Caco-2 (cell line): ENCODE data around the gene CCT4. TPM values are rescaled to one million over a fixed set of nuclear protein-coding genes. Genes with fewer than 3 reads are reported as not detected.
"Not testable (repeated sequence)": the region's sequence is repeated elsewhere in the genome, so short reads cannot be mapped to it uniquely, and the experiment has no call there.

ENCODE experiments used
- BruUV-seq: library from RNA; stranded (reverse); fragments of 400-500 nt; replicated peaks from 2 replicates; lab custom pipeline; 2021; lab: Mats Ljungman, UMichigan
- CTCF ChIA-PET: fragments of 300-600 bp; sonication (Branson Sonifier 250); formaldehyde crosslinking; loops from one replicate; lab custom pipeline; 2022; ENCODE audit warnings: antibody characterized with exemption; lab: Charles Lee
- POLR2A ChIA-PET: fragments of 300-600 bp; sonication (Branson Sonifier 250); formaldehyde crosslinking; loops from one replicate; lab custom pipeline; 2022; ENCODE audit warnings: antibody characterized with exemption; lab: Charles Lee
- DNase-seq, 2 experiments: peaks; one replicate each; pipeline versions ENCODE4 v3.0.0 to v3.0.0-alpha.2; 2020 to 2022
- H3K27me3 ChIP-seq: replicated peaks from 2 replicates; pipeline ENCODE4 v1.6.0; 2011; ENCODE audit warnings: low read length; ENCODE audit not compliant: control insufficient read depth, insufficient read depth
- H3K36me3 ChIP-seq: 2 replicates; pipeline ENCODE4 v1.5.1; 2011; ENCODE audit warnings: low read length; ENCODE audit not compliant: control insufficient read depth, insufficient read depth
- H3K4me1 ChIP-seq: fragments of 250-450 bp; sonication (Bioruptor Pico); 2 replicates; pipeline ENCODE4 v1.5.1; 2020; ENCODE audit warnings: mild to moderate bottlenecking
- H3K4me3 ChIP-seq: 2 replicates; pipeline ENCODE4 v1.5.1; 2011; ENCODE audit warnings: low read depth, mild to moderate bottlenecking, control low read depth, low read length
- H3K9me3 ChIP-seq: fragments of 250-450 bp; sonication (Bioruptor Pico); 2 replicates; pipeline ENCODE4 v1.5.1; 2020; ENCODE audit warnings: mild to moderate bottlenecking, moderate library complexity
- H3K27ac Mint-ChIP-seq: one replicate; pipeline ENCODE4 v1.8.0; 2022; ENCODE audit warnings: mixed read lengths; ENCODE audit not compliant: unreplicated experiment
- H3K27me3 Mint-ChIP-seq: one replicate; pipeline ENCODE4 v1.8.0; 2022; ENCODE audit warnings: mixed read lengths; ENCODE audit not compliant: insufficient read depth, unreplicated experiment
- H3K36me3 Mint-ChIP-seq: one replicate; pipeline ENCODE4 v1.8.0; 2022; ENCODE audit warnings: mild to moderate bottlenecking, mixed read lengths; ENCODE audit not compliant: insufficient read depth, unreplicated experiment
- H3K4me1 Mint-ChIP-seq: one replicate; pipeline ENCODE4 v1.8.0; 2022; ENCODE audit warnings: low read depth, mixed read lengths; ENCODE audit not compliant: unreplicated experiment
- H3K4me3 Mint-ChIP-seq: one replicate; pipeline ENCODE4 v1.8.0; 2022; ENCODE audit warnings: mild to moderate bottlenecking, moderate library complexity, mixed read lengths; ENCODE audit not compliant: unreplicated experiment
- H3K9me3 Mint-ChIP-seq: one replicate; pipeline ENCODE4 v1.8.0; 2022; ENCODE audit warnings: mixed read lengths; ENCODE audit not compliant: unreplicated experiment
- intact Hi-C: fragments of 100-400 bp; cut with micrococcal nuclease; formaldehyde crosslinking; loops from one replicate; pipeline ENCODE4 v1.10.0; 2022; ENCODE audit not compliant: unreplicated experiment
- total RNA-seq: library from RNA; stranded (reverse); gene quantifications from 2 replicates; pipeline ENCODE4 v1.2.3, GENCODE V29; 2022
- TF ChIP-seq, protein P1 (sequence below), 2 experiments: fragments of 200-600 bp in 1 of 2; IDR thresholded peaks; 1 replicate in 1 of 2; 2 replicates in 1 of 2; pipeline versions ENCODE4 v1.5.1 to v1.8.0; 2011 to 2022; ENCODE audit warnings: antibody characterized with exemption in 1 of 2, control low read depth in 1 of 2, inconsistent platforms in 1 of 2, low read depth in 1 of 2, low read length in 1 of 2, mild to moderate bottlenecking in 1 of 2, moderate library complexity in 1 of 2; ENCODE audit not compliant: insufficient read depth in 1 of 2, severe bottlenecking in 1 of 2, unreplicated experiment in 1 of 2

The CCT4 gene
- total RNA-seq, 1 experiment from 2014 or later: 307 TPM

DNA sequence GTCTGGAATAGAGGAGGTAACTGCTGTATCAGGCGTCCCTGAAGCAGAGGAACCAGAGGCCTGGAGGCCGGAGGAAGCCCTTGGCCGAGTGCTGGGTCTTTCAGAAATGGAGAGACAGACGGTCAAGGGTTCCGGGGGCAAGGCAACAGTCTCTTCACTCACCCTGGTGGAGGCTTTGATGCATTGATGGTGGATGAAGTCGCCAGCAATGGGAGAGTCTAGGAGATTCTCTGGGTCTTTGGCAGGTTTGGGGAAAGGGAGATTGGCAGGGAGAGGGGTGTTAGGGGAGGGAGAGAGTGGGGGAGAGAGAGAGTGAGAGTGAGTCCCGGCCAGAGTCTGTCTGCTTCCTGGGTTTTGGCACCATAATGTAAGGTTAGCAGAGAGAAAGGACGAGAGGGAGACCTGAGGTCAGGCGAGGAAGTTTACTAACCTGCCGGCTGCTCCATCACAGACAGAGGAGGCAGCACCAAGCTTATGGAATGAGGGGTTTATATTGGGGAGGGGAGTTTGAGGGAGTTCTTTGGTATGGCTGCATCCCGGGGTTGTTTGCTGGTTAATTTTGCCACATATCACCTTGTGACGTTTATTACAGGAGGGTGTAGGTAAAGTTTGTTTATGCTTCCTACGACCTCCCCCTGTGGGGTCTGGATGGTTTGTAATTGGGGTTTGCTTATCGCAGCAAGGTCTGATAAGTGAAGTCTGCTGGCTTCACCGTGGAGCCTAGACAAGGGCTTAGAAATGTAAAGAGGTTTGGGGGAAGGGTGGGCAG is 36.6 kb upstream of the CCT4 start:
- DNase-seq: no peak
- intact Hi-C loops: no loop called here
- Histone ChIP-seq H3K4me3 (no peak overlapping the region), H3K4me1 (peaks cover 37% of the 10 kb centered on the region), H3K9me3 (peaks cover 25% of the 10 kb centered on the region), H3K36me3 (no peaks in the 10 kb centered on the region), H3K27me3 (no peaks in the 10 kb centered on the region)
- POLR2A ChIA-PET: no interaction called here
- CTCF ChIA-PET: no interaction called here
- peaks cover 21% of the 10 kb centered on the region for H3K9me3 Mint-ChIP-seq
- BruUV-seq: no TSS peak
- H3K4me3 Mint-ChIP-seq: no peak overlapping the region
- peaks cover 25% of the 10 kb centered on the region for H3K36me3 Mint-ChIP-seq
- peaks cover 29% of the 10 kb centered on the region for H3K4me1 Mint-ChIP-seq
- TF ChIP-seq, protein P1, sequence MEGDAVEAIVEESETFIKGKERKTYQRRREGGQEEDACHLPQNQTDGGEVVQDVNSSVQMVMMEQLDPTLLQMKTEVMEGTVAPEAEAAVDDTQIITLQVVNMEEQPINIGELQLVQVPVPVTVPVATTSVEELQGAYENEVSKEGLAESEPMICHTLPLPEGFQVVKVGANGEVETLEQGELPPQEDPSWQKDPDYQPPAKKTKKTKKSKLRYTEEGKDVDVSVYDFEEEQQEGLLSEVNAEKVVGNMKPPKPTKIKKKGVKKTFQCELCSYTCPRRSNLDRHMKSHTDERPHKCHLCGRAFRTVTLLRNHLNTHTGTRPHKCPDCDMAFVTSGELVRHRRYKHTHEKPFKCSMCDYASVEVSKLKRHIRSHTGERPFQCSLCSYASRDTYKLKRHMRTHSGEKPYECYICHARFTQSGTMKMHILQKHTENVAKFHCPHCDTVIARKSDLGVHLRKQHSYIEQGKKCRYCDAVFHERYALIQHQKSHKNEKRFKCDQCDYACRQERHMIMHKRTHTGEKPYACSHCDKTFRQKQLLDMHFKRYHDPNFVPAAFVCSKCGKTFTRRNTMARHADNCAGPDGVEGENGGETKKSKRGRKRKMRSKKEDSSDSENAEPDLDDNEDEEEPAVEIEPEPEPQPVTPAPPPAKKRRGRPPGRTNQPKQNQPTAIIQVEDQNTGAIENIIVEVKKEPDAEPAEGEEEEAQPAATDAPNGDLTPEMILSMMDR (IDR thresholded peaks at IDR 0.05; ENCODE audit: insufficient read depth in 1 of 2, low read depth in 1 of 2, low read length in 1 of 2, severe bottlenecking in 1 of 2, unreplicated experiment in 1 of 2): no peak
- no peaks in the 10 kb centered on the region for H3K27me3 Mint-ChIP-seq
- H3K27ac Mint-ChIP-seq: peak overlapping the region; percentile 41

DNA sequence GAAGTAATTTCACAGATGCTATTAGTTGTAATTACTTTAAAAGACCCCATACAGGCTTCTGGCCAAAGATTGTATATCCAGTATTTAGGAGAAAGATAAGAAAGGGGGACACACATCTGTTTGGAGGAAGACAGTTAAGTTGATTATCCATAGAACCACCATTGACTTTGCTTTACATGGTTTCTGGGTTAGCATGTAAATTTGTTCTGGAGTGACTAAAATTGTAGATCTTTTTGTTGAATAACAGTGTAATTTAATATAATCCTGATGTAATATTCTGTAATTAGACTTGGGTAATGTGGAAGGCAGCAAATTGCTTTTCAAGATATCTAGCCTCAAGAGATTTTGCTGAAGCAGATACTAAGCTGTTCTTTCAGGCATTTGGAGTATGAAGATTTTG is 34.3 kb upstream of the CCT4 start:
- Histone ChIP-seq H3K4me3 (no peak overlapping the region), H3K36me3 (no peaks in the 10 kb centered on the region), H3K27me3 (no peaks in the 10 kb centered on the region), H3K4me1 (peaks cover 22% of the 10 kb centered on the region), H3K9me3 (peaks cover 17% of the 10 kb centered on the region)
- ChIA-PET CTCF (no interaction called here), POLR2A (no interaction called here)
- TF ChIP-seq, protein P1 (IDR thresholded peaks at IDR 0.05; ENCODE audit: insufficient read depth in 1 of 2, low read depth in 1 of 2, low read length in 1 of 2, severe bottlenecking in 1 of 2, unreplicated experiment in 1 of 2): no peak
- intact Hi-C loops: no loop called here
- peaks cover 13% of the 10 kb centered on the region for H3K4me1 Mint-ChIP-seq
- BruUV-seq: no TSS peak
- no peaks in the 10 kb centered on the region for H3K27me3 Mint-ChIP-seq
- H3K9me3 Mint-ChIP-seq: peaks cover 21% of the 10 kb centered on the region
- no peak for DNase-seq
- H3K27ac Mint-ChIP-seq: no peak overlapping the region
- H3K4me3 Mint-ChIP-seq: no peak overlapping the region
- H3K36me3 Mint-ChIP-seq: peaks cover 7% of the 10 kb centered on the region

DNA sequence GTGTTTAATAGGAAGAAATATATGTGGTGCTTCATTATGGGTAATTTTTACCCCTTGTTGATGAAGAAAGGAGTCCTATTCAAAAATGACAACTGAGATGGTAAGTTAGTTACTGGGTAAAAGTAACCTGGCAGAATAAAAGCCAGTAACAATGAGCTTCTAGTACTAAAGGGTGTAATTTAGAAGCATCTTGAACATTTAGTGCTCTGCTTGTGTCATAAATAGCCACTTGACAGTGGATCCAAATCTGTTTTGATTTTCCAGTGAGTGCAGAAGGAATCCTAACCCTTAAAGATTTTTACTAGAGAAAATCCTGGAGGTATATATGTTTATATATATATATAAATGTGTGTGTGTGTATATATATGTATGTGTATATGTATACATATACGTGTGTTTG is 32.1 kb upstream of the CCT4 start:
- ChIA-PET CTCF (no interaction called here), POLR2A (no interaction called here)
- peaks cover 7% of the 10 kb centered on the region for H3K36me3 Mint-ChIP-seq
- Histone ChIP-seq H3K4me1 (peaks cover 11% of the 10 kb centered on the region), H3K9me3 (no peaks in the 10 kb centered on the region), H3K27me3 (no peaks in the 10 kb centered on the region), H3K36me3 (no peaks in the 10 kb centered on the region), H3K4me3 (no peak overlapping the region)
- TF ChIP-seq, protein P1 (IDR thresholded peaks at IDR 0.05; ENCODE audit: insufficient read depth in 1 of 2, low read depth in 1 of 2, low read length in 1 of 2, severe bottlenecking in 1 of 2, unreplicated experiment in 1 of 2): no peak
- no peaks in the 10 kb centered on the region for H3K27me3 Mint-ChIP-seq
- no peak overlapping the region for H3K4me3 Mint-ChIP-seq
- intact Hi-C loops: no loop called here
- DNase-seq: no peak
- peaks cover 11% of the 10 kb centered on the region for H3K9me3 Mint-ChIP-seq
- no peak overlapping the region for H3K27ac Mint-ChIP-seq
- no TSS peak for BruUV-seq
- H3K4me1 Mint-ChIP-seq: peaks cover 7% of the 10 kb centered on the region

DNA sequence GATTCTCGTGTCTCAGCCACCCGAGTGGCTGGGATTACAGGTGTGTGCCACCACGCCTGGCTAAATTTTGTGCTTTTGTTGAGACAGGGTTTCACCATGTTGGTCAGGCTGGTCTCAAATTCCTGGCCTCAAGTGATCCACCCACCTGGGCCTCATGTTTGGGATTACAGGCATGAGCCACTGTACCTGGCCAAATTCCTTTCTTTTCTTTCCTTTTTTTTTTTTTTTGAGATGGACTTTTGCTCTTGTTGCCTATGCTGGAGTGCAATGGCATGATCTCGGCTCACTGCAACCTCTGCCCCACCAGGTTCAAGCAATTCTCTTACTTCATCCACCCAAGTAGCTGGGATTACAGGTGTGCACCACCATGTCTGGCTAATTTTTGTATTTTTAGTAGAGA is 26.3 kb upstream of the CCT4 start:
- BruUV-seq, H3K4me1 ChIP-seq, H3K4me3 Mint-ChIP-seq, H3K4me1 Mint-ChIP-seq, H3K36me3 ChIP-seq, H3K27me3 ChIP-seq, H3K9me3 Mint-ChIP-seq, POLR2A ChIA-PET, CTCF ChIA-PET, H3K27me3 Mint-ChIP-seq, H3K4me3 ChIP-seq, H3K9me3 ChIP-seq, H3K36me3 Mint-ChIP-seq: not testable (repeated sequence)
- intact Hi-C loops: loop anchor here (5.0 kb wide), 1 partner anchor 283 kb away; the partner anchor contains the start of gene B3GNT2
- peak in 1 of 2 experiments; percentile 14 for DNase-seq
- H3K27ac Mint-ChIP-seq: peak overlapping the region; percentile 81
